Vagina (tissue), 2 donors: ENCODE data around the gene PRR14.

Source experiments
- CTCF ChIP-seq, 3 experiments: fragments of 450-650 bp in 2 of 3; fragments of 200-600 bp in 1 of 3; sonication (generic) in 1 of 3; IDR thresholded peaks; one replicate each; pipeline ENCODE4 v1.5.1; 2017 to 2019; ENCODE audit warnings: antibody characterized with exemption in 3 of 3, mild to moderate bottlenecking in 2 of 3, moderate library complexity in 2 of 3
- POLR2A ChIP-seq, 2 donors: fragments of 450-650 bp; IDR thresholded peaks; one replicate each; pipeline ENCODE4 v1.6.1; 2017; ENCODE audit warnings: antibody characterized with exemption in 2 of 2, mild to moderate bottlenecking in 2 of 2, moderate library complexity in 2 of 2
- POLR2AphosphoS5 ChIP-seq, 2 donors: sonication (generic); formaldehyde crosslinking; IDR thresholded peaks; one replicate each; pipeline ENCODE4 v1.9.0; 2017; ENCODE audit warnings: antibody characterized with exemption in 2 of 2, mild to moderate bottlenecking in 2 of 2, low read depth in 1 of 2; ENCODE audit not compliant: insufficient read depth in 1 of 2

- TF ChIP-seq POLR2A (IDR thresholded peaks at IDR 0.05) (no peak), POLR2AphosphoS5 (IDR thresholded peaks at IDR 0.05; ENCODE audit: insufficient read depth in 1 of 2, low read depth in 1 of 2) (no peak), CTCF (IDR thresholded peaks at IDR 0.05) (no peak)
Observed at GRCh38 chr16:30656388-30656787, 5.6 kb downstream of the PRR14 start.
